AG09319 (cell line): ENCODE results near the gene THAP7.
"Not testable (repeated sequence)": the region's sequence is repeated elsewhere in the genome, so short reads cannot be mapped to it uniquely, and the experiment has no call there.

Experiments
- DNase-seq: peaks from one replicate; pipeline ENCODE4 v3.0.0-alpha.2; 2010; ENCODE audit warnings: low read depth; ENCODE audit errors: extremely low read depth
- TF ChIP-seq, protein P1 (sequence below): IDR thresholded peaks from 2 replicates; pipeline ENCODE4 v1.5.1; 2011; ENCODE audit warnings: low read depth, mild to moderate bottlenecking, inconsistent platforms, low read length, moderate library complexity

Gene THAP7

GRCh38 chr22:21001601-21002325, at the start of gene THAP7:
TSS of gene THAP7 (minus strand) at chr22:21002118. CDS start at chr22:21001911, 207 bp downstream.
- TF ChIP-seq, protein P1, sequence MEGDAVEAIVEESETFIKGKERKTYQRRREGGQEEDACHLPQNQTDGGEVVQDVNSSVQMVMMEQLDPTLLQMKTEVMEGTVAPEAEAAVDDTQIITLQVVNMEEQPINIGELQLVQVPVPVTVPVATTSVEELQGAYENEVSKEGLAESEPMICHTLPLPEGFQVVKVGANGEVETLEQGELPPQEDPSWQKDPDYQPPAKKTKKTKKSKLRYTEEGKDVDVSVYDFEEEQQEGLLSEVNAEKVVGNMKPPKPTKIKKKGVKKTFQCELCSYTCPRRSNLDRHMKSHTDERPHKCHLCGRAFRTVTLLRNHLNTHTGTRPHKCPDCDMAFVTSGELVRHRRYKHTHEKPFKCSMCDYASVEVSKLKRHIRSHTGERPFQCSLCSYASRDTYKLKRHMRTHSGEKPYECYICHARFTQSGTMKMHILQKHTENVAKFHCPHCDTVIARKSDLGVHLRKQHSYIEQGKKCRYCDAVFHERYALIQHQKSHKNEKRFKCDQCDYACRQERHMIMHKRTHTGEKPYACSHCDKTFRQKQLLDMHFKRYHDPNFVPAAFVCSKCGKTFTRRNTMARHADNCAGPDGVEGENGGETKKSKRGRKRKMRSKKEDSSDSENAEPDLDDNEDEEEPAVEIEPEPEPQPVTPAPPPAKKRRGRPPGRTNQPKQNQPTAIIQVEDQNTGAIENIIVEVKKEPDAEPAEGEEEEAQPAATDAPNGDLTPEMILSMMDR = no peak
- peak; percentile 84 for DNase-seq

DNA sequence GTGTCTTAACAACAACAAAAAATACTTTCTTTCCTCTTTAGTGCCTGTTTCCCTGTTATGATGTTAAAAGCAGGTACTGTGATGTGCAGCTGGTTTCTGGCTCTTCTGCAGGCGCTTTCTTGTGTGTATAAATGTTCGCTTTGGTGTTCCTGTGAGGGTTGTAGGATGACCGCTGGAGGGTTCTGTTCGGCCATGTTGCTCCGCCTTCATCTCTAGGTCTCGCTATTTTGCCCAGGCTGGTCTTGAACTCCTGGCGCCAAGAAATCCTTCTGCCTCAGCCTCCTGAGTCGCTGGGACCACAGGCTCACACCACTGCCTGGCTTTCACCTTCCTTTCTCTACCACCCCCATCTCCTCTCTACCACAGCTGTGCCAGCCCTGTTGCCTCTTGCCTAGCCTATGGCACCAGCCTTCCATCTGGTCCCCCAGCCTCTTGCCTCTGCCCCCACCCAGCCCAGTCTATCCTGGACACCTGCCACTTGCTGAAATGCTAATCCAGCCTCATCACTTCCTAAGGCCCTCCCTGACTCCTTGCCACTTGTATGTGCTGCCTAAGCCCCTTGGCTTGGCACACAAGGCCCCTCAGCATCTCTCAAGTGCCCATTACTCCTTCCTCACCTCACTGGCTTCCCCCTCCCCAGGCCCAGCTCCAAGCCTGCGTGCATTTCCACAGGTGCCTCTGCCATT, 49.4 kb upstream of the THAP7 start:
- TF ChIP-seq, protein P1 = no peak

GRCh38 chr22:21048965-21049364, 47.0 kb upstream of the THAP7 start:
- DNase-seq = not testable (repeated sequence)

More for the DNA sequence above, 49.4 kb upstream of the THAP7 start:
- no peak for DNase-seq

DNA sequence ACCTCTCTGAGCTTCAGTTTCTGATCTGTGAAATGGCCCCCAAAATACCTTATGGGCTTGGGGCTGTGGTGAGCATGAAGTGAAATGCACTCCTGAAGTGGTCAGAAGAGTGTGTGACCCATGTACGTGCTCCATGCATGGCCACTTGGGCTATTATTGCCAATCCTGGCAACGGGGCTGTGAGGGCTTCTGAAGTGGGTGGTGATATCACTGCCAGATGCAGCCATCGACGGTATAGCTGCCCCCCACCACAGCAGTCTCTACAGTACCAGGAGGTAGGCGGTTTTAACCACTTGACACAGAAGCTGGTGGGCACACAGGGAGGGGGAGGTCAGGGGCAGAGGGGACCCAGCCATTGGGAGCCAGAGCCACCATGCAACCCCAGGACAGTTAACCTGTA, 46.5 kb upstream of the THAP7 start:
- not testable (repeated sequence) for DNase-seq

GRCh38 chr22:21047730-21048129, 45.8 kb upstream of the THAP7 start:
- TF ChIP-seq, protein P1 = no peak
- no peak for DNase-seq

DNA sequence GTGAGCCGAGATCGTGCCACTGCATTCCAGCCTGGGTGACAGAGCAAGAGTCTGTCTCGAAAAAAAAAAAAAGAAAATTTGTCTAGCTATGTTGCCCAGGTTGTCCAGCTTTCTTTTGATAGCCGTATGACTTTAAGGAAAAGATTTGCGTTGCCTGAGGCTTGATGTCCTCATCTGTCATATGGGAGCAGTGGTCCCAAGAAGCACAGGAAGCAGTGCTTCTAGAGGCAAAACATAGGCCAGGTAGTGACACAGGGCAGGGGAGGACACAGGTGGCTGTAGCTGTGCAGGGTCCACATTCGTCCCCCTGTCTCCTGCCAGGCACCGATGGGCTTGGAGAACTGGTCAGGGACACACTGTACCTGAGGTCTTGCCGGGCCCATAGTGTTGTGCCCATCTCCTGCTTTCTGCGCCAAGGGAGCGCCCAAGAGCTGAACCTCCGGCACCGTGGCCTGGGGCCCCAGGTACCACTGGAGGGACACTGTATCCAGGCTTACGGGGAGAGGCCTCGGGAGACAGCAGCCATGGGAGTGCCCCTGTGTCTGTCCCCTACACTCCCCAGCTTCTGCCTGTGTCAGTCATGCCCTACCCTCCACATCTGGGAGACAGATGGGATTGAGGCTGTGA, 45.2 kb upstream of the THAP7 start:
- TF ChIP-seq, protein P1 = no peak
- no peak for DNase-seq

GRCh38 chr22:21045585-21046294, 43.8 kb upstream of the THAP7 start, which contains the start of gene LRRC74B:
TSS of gene LRRC74B (plus strand) at chr22:21045946. CDS start at chr22:21045987, 41 bp downstream.
- peak; percentile 72 for DNase-seq
- TF ChIP-seq, protein P1 = no peak
